ENCODE measurements around the gene FASLG. TPM values are rescaled to one million over a fixed set of nuclear protein-coding genes. Genes with fewer than 3 reads are reported as not detected.

Gene FASLG
- polyA plus RNA-seq, 1 experiment = not detected

DNA sequence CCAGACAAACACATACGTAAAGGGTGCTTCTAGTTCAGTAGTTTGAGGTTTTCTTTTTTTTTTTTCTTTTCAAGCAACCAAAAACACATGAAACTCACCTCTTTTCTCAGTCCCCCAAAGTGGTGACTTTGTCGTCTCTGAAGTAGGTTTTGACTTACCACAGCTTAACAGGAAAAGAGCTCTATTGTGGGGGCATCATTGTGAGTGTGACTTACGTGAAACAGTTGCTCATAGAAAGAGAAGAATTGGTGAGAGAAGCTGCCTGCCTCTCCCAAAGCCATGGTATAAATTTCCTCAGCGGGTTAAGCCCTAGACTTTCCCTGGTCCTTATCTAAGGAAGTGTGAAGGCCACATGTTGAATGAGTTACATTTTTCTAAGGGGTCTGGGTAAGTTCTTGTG is 11.9 kb downstream of the FASLG start:
- ChIA-PET CTCF (no interaction called here), POLR2A (no interaction called here)
- no peaks in the 10 kb centered on the region for H3K27me3 ChIP-seq (ENCODE audit: control insufficient read depth, insufficient read depth, low read length)
- H3K27ac ChIP-seq (ENCODE audit: low read depth, low read length) = no peak overlapping the region
- no peaks in the 10 kb centered on the region for H3K9me3 ChIP-seq (ENCODE audit: control insufficient read depth, insufficient read depth, low read length)
- TF ChIP-seq, protein P1, sequence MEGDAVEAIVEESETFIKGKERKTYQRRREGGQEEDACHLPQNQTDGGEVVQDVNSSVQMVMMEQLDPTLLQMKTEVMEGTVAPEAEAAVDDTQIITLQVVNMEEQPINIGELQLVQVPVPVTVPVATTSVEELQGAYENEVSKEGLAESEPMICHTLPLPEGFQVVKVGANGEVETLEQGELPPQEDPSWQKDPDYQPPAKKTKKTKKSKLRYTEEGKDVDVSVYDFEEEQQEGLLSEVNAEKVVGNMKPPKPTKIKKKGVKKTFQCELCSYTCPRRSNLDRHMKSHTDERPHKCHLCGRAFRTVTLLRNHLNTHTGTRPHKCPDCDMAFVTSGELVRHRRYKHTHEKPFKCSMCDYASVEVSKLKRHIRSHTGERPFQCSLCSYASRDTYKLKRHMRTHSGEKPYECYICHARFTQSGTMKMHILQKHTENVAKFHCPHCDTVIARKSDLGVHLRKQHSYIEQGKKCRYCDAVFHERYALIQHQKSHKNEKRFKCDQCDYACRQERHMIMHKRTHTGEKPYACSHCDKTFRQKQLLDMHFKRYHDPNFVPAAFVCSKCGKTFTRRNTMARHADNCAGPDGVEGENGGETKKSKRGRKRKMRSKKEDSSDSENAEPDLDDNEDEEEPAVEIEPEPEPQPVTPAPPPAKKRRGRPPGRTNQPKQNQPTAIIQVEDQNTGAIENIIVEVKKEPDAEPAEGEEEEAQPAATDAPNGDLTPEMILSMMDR (IDR thresholded peaks at IDR 0.05; ENCODE audit: low read depth, low read length) = no peak
- no peak for DNase-seq (ENCODE audit: low read depth, low spot score)
- H3K4me3 ChIP-seq (ENCODE audit: low read depth, low read length) = no peak overlapping the region

DNA sequence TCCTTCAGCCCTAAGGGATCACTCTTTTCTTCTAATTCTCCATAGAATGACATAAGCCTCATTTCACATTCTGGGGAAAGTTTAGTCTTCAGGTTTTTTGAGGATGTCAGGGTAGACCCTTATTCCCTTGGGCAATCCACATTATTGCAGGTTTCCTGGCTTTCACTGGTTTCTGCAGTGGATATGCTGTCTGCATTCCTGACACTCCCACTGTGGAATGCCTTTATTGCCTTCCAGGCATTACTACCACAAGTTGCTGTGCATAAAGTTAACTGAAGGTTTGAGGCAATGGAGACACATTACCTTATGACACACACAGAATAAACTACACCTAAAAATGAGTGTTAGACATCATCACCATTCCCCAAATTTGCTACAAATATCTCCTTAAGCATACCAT is 12.7 kb downstream of the FASLG start:
- no peak for DNase-seq (ENCODE audit: low read depth, low spot score)
- POLR2A ChIA-PET = no interaction called here
- no peaks in the 10 kb centered on the region for H3K9me3 ChIP-seq (ENCODE audit: control insufficient read depth, insufficient read depth, low read length)
- H3K27me3 ChIP-seq (ENCODE audit: control insufficient read depth, insufficient read depth, low read length) = no peaks in the 10 kb centered on the region
- CTCF ChIA-PET = no interaction called here
- H3K27ac ChIP-seq (ENCODE audit: low read depth, low read length) = no peak overlapping the region
- no peak overlapping the region for H3K4me3 ChIP-seq (ENCODE audit: low read depth, low read length)
- TF ChIP-seq, protein P1 (IDR thresholded peaks at IDR 0.05; ENCODE audit: low read depth, low read length) = no peak

DNA sequence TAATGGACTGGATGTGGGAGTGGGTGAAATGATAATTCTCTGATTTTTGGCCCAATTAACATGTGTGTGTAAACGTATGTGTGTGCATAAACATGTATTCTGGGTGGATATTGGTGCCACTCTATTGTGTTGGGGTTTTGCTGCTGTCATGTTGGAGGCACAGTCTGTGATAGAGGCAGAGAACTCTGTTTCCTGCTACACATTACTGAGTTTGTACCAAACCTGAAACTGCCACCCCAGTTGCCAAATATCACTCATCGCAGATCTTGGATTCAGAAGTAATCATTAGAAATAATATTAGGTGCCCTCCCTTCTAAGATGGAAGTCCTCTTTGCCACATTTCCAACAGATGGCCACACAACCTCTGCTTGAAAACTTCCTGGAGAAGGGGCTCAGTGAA is 13.8 kb downstream of the FASLG start:
- H3K4me3 ChIP-seq (ENCODE audit: low read depth, low read length) = no peak overlapping the region
- TF ChIP-seq, protein P1 (IDR thresholded peaks at IDR 0.05; ENCODE audit: low read depth, low read length) = no peak
- H3K9me3 ChIP-seq (ENCODE audit: control insufficient read depth, insufficient read depth, low read length) = no peaks in the 10 kb centered on the region
- no peaks in the 10 kb centered on the region for H3K27me3 ChIP-seq (ENCODE audit: control insufficient read depth, insufficient read depth, low read length)
- POLR2A ChIA-PET = no interaction called here
- H3K27ac ChIP-seq (ENCODE audit: low read depth, low read length) = no peak overlapping the region
- DNase-seq (ENCODE audit: low read depth, low spot score) = no peak
- CTCF ChIA-PET = no interaction called here

DNA sequence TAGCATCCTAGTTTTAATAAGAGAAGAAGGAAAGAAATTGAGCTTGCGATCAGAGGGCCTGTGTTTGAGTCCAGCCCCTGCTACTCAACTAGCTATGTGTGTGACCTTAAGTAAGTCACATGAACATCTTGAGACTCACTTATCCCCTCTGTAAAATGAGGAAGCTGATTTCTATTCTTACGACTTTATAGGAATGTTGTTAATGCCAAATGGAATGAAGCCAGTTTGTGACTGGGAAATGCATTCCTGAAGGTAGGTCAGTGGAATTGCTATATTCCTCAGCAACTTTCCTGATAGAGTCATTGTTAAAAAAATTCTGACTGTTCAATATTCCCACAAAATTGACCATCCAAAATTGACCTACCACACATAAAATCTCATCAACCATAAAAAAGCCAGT is 14.9 kb downstream of the FASLG start:
- no peak overlapping the region for H3K27ac ChIP-seq (ENCODE audit: low read depth, low read length)
- H3K9me3 ChIP-seq (ENCODE audit: control insufficient read depth, insufficient read depth, low read length) = no peaks in the 10 kb centered on the region
- TF ChIP-seq, protein P1 (IDR thresholded peaks at IDR 0.05; ENCODE audit: low read depth, low read length) = no peak
- DNase-seq (ENCODE audit: low read depth, low spot score) = no peak
- no peaks in the 10 kb centered on the region for H3K27me3 ChIP-seq (ENCODE audit: control insufficient read depth, insufficient read depth, low read length)
- ChIA-PET POLR2A (no interaction called here), CTCF (no interaction called here)
- H3K4me3 ChIP-seq (ENCODE audit: low read depth, low read length) = no peak overlapping the region

DNA sequence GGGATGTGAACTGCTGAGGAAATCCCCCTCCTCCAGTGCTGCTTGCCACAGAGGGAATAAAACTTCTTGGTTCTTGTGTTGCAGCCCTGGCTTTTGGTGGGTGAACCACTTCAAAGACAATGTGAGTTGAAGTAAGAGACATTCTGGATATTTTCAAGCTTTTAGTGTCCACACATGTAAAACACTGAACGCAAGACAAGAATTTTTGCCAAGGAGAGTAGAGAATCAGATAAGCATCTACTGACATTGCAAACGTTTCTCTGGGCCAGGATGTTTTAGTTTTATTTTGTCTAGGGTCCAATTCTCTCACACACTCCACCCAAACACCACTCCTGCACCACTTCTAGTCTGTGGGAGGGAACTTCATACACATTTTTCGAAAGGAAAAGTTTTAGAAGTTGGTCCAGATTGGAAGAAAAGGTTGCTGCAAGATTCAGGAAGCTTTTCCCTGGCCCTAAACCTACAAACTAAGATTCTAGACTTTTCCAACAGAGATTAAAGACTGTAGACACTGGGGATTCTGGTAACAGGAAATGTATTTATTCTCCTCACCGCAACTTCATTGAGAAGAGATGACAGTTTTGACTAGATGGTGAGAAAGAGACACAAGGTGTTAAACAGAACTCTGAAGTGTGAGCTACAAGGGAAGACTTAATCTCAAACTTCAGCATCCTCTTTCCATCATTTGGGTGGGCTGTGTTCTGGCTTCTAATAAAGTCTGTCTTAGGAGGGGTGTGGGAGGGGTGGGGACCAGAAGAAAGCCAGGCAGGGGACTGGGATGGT is 16.1 kb downstream of the FASLG start:
- ChIA-PET POLR2A (no interaction called here), CTCF (interaction anchor here (0.7 to 1.1 kb wide), 2 partner anchors 12 to 105 kb away, joined by 3 read pairs; no protein-coding TSS in a partner anchor)
- no peaks in the 10 kb centered on the region for H3K9me3 ChIP-seq (ENCODE audit: control insufficient read depth, insufficient read depth, low read length)
- TF ChIP-seq, protein P1 (IDR thresholded peaks at IDR 0.05; ENCODE audit: low read depth, low read length) = no peak
- DNase-seq (ENCODE audit: low read depth, low spot score) = no peak
- no peak overlapping the region for H3K4me3 ChIP-seq (ENCODE audit: low read depth, low read length)
- no peaks in the 10 kb centered on the region for H3K27me3 ChIP-seq (ENCODE audit: control insufficient read depth, insufficient read depth, low read length)
- H3K27ac ChIP-seq (ENCODE audit: low read depth, low read length) = no peak overlapping the region
